ENCODE measurements around the gene NF1.

Gene NF1

DNA sequence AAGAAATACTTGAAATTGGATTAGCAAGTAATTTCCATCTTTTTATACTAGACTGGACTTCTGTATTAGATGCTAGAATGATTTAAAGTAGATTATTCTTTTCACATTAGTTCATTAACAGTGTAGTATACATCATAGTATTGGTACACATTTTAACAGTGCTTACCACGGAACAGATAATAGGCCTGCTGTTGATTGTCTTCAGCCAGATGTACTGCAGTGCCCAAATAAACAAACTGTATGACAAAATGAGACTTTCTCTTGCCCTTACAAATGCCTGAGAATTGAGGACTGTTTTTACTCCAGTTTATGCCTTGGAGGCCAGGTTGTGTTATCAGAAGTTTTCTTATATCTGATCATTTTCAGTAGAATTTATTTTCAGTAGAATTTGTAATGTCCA, 226.0 kb downstream of the NF1 start:
- peak overlapping the region; percentile 96 for H3K9ac ChIP-seq (ENCODE audit: low read length)

DNA sequence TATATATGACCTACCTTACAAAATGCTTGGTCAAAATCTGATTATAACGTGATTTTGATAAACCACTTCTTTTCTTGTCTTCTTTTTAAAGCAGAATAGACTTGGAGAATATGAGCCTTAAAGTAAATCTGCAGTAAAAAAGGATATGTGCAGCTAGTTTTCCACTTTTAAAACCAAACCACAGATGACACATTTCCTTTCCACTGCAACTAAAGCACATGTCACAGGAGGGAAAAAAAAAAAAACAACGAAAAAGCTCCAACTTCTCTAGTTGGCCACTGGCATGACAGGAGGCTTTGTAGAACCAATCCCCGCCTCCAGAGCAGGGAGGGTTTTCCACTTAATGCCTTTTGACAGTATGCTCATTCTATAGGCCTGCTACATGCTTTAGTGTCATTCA, 226.7 kb downstream of the NF1 start, which contains the start of gene EVI2A:
TSS of gene EVI2A (minus strand) at position 142 of the 400 bp plus-strand sequence. CDS start 2,609 bp downstream, outside the sequence.
- peak within 1 kb of the TSS; percentile 78 for H3K4me3 ChIP-seq (ENCODE audit: low read length)
- peaks cover 53% of the 10 kb centered on the region for H3K79me2 ChIP-seq (ENCODE audit: low read length)
- peak within 1 kb of the TSS; percentile 98 for H3K27ac ChIP-seq (ENCODE audit: low read length)
- H3K4me1 ChIP-seq (ENCODE audit: low read length): peaks cover 48% of the 10 kb centered on the region
- H3K9ac ChIP-seq (ENCODE audit: low read length): peak within 1 kb of the TSS; percentile 96
- H3K4me2 ChIP-seq (ENCODE audit: low read length): peak within 1 kb of the TSS; percentile 75
- H3K27me3 ChIP-seq (ENCODE audit: low read depth, low read length): no peaks in the 10 kb centered on the region
- H3K9me3 ChIP-seq (ENCODE audit: insufficient read depth, low read length): no peaks in the 10 kb centered on the region
- no peak within 1 kb of the TSS for H2AFZ ChIP-seq (ENCODE audit: low read depth, low read length)
- H3K36me3 ChIP-seq (replicated peaks; ENCODE audit: low read depth, low read length): peaks cover 13% of the 10 kb centered on the region
- TF ChIP-seq, protein P1, sequence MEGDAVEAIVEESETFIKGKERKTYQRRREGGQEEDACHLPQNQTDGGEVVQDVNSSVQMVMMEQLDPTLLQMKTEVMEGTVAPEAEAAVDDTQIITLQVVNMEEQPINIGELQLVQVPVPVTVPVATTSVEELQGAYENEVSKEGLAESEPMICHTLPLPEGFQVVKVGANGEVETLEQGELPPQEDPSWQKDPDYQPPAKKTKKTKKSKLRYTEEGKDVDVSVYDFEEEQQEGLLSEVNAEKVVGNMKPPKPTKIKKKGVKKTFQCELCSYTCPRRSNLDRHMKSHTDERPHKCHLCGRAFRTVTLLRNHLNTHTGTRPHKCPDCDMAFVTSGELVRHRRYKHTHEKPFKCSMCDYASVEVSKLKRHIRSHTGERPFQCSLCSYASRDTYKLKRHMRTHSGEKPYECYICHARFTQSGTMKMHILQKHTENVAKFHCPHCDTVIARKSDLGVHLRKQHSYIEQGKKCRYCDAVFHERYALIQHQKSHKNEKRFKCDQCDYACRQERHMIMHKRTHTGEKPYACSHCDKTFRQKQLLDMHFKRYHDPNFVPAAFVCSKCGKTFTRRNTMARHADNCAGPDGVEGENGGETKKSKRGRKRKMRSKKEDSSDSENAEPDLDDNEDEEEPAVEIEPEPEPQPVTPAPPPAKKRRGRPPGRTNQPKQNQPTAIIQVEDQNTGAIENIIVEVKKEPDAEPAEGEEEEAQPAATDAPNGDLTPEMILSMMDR (IDR thresholded peaks at IDR 0.05; ENCODE audit: low read depth, low read length): no peak
- no peak for TF ChIP-seq EZH2phosphoT487 (IDR thresholded peaks at IDR 0.05; ENCODE audit: low read depth)
- H4K20me1 ChIP-seq (ENCODE audit: insufficient read depth, low read length): no peaks in the 10 kb centered on the region

More for the DNA sequence above, 226.0 kb downstream of the NF1 start:
- Histone ChIP-seq H3K79me2 (ENCODE audit: low read length) (peaks cover 60% of the 10 kb centered on the region), H3K4me3 (ENCODE audit: low read length) (peak overlapping the region; percentile 78), H3K9me3 (ENCODE audit: insufficient read depth, low read length) (no peaks in the 10 kb centered on the region), H4K20me1 (ENCODE audit: insufficient read depth, low read length) (no peaks in the 10 kb centered on the region), H3K27ac (ENCODE audit: low read length) (peak overlapping the region; percentile 98), H3K36me3 (replicated peaks; ENCODE audit: low read depth, low read length) (peaks cover 10% of the 10 kb centered on the region), H3K27me3 (ENCODE audit: low read depth, low read length) (no peaks in the 10 kb centered on the region), H3K4me1 (ENCODE audit: low read length) (peaks cover 55% of the 10 kb centered on the region), H2AFZ (ENCODE audit: low read depth, low read length) (no peak overlapping the region), H3K4me2 (ENCODE audit: low read length) (peak overlapping the region; percentile 75)
- TF ChIP-seq EZH2phosphoT487 (IDR thresholded peaks at IDR 0.05; ENCODE audit: low read depth): no peak
- TF ChIP-seq, protein P1 (IDR thresholded peaks at IDR 0.05; ENCODE audit: low read depth, low read length): no peak

DNA sequence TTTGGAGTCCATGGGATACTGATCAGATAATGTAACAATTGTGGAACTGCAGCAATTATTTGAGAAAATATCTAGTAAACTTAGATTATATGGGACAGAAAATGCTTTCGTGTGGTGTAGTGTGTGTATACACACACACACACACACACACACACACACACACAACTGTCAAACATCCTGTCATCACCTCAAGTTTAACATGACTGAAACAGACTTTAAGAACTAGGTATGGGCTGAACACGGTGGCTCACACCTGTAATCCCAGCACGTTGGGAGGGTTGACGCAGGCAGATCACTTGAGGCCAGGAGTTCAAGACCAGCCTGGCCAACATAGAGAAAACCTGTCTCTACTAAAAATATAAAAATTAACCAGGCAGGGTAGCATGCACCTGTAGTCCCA, 227.2 kb downstream of the NF1 start:
- Histone ChIP-seq H3K9ac (ENCODE audit: low read length) (peak overlapping the region; percentile 96), H3K4me1 (ENCODE audit: low read length) (peaks cover 43% of the 10 kb centered on the region), H3K27ac (ENCODE audit: low read length) (peak overlapping the region; percentile 98), H3K4me3 (ENCODE audit: low read length) (peak overlapping the region; percentile 78), H4K20me1 (ENCODE audit: insufficient read depth, low read length) (no peaks in the 10 kb centered on the region), H3K4me2 (ENCODE audit: low read length) (peak overlapping the region; percentile 75), H3K9me3 (ENCODE audit: insufficient read depth, low read length) (no peaks in the 10 kb centered on the region), H3K27me3 (ENCODE audit: low read depth, low read length) (no peaks in the 10 kb centered on the region), H3K36me3 (replicated peaks; ENCODE audit: low read depth, low read length) (peaks cover 13% of the 10 kb centered on the region), H3K79me2 (ENCODE audit: low read length) (peaks cover 48% of the 10 kb centered on the region), H2AFZ (ENCODE audit: low read depth, low read length) (no peak overlapping the region)
- TF ChIP-seq EZH2phosphoT487 (IDR thresholded peaks at IDR 0.05; ENCODE audit: low read depth): no peak
- TF ChIP-seq, protein P1 (IDR thresholded peaks at IDR 0.05; ENCODE audit: low read depth, low read length): no peak

DNA sequence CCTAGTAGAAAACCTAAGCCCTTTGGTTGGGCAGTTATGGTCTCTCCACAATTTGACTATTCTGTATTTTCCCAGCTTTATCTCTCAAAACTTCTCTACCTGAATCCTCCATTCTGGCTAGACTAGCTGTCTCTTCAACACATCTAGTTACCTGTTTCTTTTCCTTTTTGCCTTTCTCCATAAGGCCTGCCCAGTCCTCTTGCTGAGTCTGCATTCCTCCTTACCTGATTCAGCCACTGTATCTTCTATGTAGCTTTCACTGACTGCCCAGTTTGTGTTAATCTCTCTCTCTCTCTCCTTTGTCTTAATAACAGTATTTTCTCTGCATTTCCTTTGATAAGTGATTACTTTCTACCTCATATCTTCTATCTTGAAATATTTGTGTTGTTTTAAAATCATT, 228.8 kb downstream of the NF1 start:
- peaks cover 12% of the 10 kb centered on the region for H3K36me3 ChIP-seq (replicated peaks; ENCODE audit: low read depth, low read length)

More for the DNA sequence above, 228.8 kb downstream of the NF1 start:
- TF ChIP-seq EZH2phosphoT487 (IDR thresholded peaks at IDR 0.05; ENCODE audit: low read depth): no peak
- TF ChIP-seq, protein P1 (IDR thresholded peaks at IDR 0.05; ENCODE audit: low read depth, low read length): no peak
- no peaks in the 10 kb centered on the region for H4K20me1 ChIP-seq (ENCODE audit: insufficient read depth, low read length)
- H3K9ac ChIP-seq (ENCODE audit: low read length): no peak overlapping the region
- no peaks in the 10 kb centered on the region for H3K9me3 ChIP-seq (ENCODE audit: insufficient read depth, low read length)
- H3K27me3 ChIP-seq (ENCODE audit: low read depth, low read length): no peaks in the 10 kb centered on the region
- H2AFZ ChIP-seq (ENCODE audit: low read depth, low read length): no peak overlapping the region
- peak overlapping the region; percentile 9; the same call in 1 of the 2 replicates for H3K27ac ChIP-seq (ENCODE audit: low read length)
- H3K4me3 ChIP-seq (ENCODE audit: low read length): no peak overlapping the region
- H3K79me2 ChIP-seq (ENCODE audit: low read length): peaks cover 32% of the 10 kb centered on the region
- H3K4me1 ChIP-seq (ENCODE audit: low read length): peaks cover 28% of the 10 kb centered on the region
- H3K4me2 ChIP-seq (ENCODE audit: low read length): no peak overlapping the region

Measured in OCI-LY3 (cell line).